GM18868 (cell line): ENCODE data around the gene SLC26A9.

Experiments
- ATAC-seq: cut with Tn5 transposase; IDR thresholded peaks from one replicate; pipeline ENCODE4 v1.9.1; 2021; ENCODE audit warnings: mild to moderate bottlenecking, moderate library complexity; ENCODE audit not compliant: unreplicated experiment

SLC26A9 gene, protein sequence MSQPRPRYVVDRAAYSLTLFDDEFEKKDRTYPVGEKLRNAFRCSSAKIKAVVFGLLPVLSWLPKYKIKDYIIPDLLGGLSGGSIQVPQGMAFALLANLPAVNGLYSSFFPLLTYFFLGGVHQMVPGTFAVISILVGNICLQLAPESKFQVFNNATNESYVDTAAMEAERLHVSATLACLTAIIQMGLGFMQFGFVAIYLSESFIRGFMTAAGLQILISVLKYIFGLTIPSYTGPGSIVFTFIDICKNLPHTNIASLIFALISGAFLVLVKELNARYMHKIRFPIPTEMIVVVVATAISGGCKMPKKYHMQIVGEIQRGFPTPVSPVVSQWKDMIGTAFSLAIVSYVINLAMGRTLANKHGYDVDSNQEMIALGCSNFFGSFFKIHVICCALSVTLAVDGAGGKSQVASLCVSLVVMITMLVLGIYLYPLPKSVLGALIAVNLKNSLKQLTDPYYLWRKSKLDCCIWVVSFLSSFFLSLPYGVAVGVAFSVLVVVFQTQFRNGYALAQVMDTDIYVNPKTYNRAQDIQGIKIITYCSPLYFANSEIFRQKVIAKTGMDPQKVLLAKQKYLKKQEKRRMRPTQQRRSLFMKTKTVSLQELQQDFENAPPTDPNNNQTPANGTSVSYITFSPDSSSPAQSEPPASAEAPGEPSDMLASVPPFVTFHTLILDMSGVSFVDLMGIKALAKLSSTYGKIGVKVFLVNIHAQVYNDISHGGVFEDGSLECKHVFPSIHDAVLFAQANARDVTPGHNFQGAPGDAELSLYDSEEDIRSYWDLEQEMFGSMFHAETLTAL

DNA sequence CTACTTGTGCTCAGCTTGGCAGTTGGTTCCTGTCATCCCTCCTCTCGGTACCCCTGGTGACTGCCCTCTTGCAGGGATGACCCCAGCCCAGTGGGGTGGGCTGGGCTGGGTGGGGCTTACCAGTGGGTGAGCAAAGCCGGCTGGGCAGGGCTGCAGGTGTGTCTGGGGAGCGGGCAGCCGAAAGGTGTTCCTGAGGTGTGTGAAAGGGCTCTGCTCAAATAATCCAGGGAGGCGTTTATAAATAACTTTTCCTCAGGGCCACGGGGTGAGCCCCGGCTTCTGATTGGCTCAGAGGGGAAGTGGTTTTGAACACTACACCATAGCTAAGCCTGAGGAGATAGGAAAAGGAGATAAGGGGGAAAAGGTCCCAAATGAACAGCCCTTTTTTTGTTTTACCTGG lies at the start of gene SLC26A9:
Gene SLC26A9 (minus strand): TSS at position 212 of the 400 bp plus-strand sequence. CDS start 7,636 bp downstream, outside the sequence.
- ATAC-seq = no peak

DNA sequence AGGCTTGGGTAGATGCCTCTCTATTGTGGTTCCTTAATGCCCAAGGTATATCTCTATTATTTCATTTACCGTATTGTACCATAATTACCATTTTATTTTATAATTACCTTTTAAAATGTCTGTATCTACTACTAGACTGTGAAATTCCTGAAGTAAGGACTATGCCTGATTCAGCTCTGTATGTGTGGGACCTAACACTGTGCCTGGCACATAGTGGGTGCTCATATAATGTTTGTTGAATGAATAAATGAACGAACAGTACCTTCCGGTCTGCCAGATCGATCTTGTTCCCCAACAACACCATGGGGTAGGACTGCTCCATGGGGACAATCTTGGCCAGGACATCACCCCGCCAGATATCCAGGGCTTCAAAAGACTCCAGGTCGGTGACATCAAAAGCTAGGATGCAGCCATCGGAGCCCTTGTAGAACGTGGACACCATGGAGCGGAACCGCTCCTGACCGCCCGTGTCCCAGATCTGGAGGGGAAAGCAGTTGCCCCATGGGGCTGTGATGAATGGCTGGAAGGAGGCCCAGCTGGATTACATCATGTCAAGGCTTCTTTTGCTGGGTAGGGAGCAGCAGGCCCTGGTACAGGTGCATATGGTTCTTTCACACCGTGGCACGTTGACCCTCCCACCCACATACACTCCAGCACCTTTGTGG lies 49.1 kb upstream of the SLC26A9 start:
- ATAC-seq = no peak

DNA sequence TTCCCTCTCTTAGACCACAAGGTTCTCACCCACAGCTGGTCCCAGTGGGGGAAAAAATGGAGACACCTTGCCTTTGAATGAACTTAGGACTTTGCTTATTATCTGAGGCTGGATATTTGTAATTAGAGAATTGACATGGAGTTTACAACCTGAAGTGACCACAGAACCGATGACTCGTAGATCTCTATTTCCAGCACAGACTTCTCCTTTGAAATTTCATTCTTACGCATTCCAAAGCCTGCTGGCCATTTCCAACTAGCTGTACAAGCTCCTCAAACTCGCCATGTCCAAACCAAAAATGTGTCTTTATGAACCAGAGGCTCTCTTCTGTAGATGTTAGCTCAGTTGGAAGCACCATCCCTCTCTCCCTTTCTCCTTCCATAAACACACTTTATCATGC lies 48.0 kb upstream of the SLC26A9 start:
- no peak for ATAC-seq

DNA sequence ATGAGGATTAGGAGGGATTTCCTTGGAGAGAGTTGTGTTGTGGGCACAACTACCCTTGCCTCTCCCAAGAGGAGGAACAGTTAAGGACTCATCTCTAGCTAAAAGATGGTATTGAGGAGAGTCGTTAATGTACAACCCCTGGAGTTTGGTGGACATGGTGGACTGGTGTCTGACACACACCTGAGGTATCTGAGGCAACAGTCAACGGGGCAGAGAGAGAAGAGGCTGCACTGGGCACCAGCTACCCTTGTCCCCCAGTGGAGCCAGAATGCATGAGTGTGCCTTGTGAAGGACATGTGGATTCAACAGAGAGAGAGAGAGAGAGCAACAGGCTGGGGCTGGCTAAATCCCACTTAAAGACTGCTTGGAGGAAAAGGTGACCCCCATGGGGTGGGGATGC lies 47.0 kb upstream of the SLC26A9 start:
- ATAC-seq = no peak

DNA sequence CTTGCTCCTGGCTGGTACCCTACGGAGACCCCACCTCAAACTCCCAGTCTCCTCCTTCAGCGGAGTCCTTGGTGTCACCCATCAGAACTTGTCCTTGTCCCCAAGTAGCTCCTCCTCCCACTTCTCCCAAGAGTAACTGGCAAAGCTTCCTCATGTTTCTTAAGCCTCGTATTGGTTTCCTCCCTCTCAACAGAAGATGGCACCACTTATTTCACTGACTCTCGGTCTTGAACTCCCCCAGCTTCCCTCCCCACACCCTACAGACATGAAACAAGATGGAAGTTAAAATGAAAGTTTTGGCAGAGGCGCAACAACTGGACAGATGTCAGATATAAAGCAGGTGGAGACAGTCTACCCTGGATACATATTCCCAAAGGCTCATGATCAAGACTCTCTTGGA lies 46.5 kb upstream of the SLC26A9 start:
- ATAC-seq = no peak

DNA sequence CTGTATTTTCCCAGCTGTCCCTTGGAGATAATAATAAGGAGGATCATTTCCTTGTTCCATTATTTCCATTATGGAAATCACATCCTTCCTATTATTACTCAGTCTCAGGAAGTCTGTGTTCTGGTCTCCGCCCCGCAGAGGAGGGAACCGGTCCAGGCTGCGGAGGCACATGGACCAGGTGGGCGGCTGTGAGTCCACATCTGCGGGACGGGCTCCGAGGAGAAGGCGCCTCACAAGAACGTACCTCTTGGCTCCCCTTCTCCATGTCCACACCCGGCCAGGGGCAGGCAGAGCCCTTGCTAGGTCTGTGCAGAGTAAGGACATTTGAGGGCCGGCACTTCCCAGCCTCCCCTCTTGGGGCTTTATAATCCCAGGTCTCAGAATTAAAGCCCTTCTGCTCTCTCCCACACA lies 45.3 kb upstream of the SLC26A9 start:
- ATAC-seq = no peak

DNA sequence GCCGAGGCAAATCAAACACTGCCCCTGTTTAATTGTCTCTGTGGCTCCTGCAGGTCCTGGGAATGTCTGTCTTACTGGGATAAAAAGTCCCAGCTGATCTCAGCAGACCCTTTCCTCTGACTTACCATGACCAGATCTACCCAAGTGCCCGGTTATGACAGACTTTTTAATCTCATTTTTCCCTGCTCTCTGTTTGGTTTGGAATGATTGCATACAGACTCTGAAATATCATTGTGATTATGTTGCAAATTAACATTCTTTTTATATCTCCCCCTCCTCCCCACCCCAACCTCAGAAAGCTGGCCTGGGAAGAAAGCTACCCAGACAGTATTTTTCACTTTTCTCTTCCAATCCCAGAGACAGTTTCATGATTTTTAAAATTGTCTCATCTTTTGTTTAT lies 43.6 kb upstream of the SLC26A9 start:
- no peak for ATAC-seq

DNA sequence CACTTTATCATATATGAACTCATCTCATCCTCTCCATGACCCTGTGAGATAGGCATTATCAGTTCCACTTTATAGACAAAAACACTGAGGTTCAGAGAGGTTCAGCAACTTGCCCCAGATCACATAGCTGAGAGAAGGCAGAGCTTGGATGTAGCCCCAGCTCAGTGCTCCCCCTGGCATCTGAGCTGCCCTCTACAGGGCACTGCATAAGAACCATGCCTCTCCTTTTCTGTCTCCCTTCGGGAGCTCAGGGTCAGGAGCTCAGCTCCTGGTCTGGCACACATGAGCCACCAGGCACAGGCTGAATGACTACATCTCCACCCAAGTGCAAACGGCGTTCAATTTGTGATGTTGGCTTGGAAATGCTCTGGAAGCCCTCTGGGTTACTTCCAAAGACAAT lies 43.0 kb upstream of the SLC26A9 start:
- ATAC-seq = no peak

DNA sequence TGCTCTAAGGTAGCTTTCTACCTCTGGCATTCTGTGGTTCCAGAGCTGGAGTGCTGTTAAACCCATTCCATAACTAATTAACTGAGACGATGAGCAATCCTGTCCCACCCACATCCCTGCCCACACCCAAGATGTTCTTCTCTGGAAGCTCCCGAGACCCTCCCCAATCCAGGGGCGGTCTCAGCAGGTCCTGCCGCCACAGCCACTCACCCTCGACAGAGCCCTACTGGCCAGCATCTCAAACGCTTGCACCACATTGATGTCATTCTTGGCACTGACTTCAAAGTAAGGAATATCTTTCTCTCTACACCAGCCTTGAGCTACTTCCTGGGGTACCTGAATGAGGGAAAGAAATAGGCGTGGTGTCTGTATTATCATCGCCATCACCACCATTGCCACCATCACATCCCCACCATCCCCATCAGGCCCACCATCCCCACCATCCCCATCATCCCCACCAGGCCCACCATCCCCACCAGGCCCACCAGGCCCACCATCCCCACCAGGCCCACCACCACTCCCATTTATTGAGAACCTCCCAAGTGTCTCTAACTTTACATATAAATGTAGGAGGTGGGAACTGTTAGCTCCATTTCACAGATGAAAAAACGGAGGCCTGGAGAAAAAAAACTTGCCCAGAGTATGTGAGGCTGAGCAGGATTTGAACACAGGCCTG lies 42.2 kb upstream of the SLC26A9 start:
- no peak for ATAC-seq

DNA sequence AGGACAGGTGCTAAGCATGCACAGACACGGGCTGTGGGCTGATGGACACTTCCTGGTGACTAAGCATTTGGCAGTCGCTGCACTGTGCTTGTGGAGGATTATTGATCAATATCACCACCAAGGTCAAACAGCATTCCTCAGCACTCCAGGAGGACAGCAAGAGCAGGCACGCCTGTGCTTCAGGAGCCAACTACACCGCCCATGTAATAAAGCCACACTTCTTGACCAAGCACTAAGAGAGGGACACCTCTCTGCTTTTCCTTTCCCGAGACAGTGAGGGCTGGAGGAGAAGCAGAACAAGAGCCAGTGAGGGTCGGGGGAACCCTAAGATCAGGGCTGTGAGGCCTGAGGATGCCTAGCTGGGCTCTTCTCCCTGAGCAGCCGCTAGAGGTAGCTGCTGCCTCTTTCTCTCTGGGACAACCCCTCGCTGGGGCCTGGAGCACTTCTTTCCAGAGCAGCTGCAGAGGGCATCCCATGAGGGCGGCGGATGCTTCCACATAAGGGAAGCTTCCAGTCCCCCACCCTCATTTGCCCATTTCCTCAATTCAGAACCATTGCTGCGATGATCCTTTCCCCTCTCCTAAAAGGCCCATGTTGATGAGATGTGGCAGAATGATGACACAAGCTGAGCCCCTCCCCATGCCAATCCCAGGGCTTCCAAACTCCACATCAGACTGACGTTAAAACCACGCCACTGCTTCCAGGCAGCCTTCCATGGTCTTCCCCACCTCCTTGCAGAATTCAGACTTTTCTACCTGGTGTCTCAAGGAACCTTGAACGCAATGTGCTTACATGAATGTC lies 40.9 kb upstream of the SLC26A9 start:
- ATAC-seq = peak; percentile 52

DNA sequence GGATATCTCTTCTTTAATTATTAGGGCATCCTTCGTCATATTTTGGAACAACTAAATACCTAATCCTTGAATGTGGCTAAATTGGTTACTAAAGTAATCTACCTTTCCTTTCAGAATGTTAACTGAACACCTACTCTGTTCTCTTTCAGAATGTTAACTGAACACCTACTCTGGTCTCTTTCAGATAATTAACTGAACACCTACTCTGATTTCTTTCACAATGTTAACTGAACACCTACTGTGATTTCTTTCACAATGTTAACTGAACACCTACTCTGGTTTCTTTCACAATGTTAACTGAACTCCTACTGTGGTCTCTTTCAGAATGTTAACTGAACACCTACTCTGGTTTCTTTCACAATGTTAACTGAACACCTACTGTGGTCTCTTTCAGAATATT lies 38.0 kb upstream of the SLC26A9 start:
- ATAC-seq = no peak

DNA sequence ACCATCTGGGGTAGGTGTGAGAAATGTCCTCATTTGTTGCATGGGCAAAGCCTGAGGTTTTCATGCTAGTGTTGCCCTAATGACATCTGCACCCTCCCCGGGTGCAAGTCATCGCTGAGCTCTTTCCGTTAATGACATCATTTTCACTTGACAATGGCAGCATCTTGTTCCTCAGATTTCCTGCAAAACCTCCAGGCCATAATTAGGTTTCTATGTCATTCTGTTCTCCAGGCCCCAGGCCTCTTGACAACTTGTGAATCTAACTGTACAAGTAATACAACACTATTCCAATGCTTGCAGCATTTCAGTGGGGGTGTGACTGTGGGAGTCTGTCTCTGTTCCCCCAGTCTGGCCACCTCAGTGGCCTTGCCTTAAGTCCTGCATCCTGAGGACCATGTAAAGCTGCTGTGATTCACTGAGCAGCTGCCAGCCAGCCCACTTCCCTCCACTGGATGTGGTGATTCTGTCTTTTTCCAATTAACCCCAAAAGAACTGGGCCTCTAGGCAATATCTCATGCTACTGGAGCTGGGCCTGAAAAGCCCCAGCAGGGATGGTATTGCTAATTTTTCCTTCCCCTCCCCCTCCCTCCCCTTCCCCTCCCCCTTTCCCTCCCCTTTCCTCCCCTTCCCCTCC lies 37.1 kb upstream of the SLC26A9 start:
- no peak for ATAC-seq

DNA sequence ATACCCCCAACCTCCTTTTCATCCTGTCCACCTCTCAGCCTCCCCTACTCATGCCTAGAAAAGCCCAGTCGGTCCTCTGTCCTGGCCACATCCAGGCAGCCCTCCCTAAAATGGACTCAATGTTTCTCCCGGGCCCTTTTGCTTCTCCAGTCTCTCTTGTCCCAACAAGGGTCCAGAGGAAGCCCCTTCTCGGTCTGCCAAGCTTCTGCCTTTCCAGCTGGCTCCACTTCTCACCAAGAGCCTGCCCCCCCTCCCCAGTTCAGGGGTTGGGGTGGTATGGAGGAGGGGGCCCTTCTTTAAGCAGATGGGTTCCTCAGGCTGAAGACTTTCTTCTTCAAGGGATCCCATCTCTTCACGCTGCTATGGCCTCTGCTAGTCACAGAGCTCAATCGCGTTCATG lies 36.0 kb upstream of the SLC26A9 start:
- ATAC-seq = no peak

DNA sequence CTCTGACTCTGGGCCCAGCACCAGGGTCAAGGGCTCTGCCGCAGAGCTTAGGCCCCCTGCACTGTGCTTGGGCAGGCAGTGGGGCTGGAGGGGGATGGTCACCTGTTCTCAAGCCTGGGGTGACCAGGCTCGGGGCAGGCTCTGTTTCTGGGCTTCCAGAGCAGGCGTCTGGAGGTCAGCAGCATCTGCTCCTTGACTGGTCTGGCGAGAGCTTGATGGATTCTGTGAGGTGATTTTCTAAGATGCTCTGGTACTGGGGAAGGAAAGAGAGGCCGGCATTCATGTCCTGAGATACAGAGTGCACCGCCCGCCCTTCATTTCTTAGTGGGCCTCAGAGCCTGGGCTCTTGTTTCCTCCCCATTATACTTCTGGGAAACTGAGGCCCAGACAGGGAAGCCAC lies 35.4 kb upstream of the SLC26A9 start:
- ATAC-seq = no peak

DNA sequence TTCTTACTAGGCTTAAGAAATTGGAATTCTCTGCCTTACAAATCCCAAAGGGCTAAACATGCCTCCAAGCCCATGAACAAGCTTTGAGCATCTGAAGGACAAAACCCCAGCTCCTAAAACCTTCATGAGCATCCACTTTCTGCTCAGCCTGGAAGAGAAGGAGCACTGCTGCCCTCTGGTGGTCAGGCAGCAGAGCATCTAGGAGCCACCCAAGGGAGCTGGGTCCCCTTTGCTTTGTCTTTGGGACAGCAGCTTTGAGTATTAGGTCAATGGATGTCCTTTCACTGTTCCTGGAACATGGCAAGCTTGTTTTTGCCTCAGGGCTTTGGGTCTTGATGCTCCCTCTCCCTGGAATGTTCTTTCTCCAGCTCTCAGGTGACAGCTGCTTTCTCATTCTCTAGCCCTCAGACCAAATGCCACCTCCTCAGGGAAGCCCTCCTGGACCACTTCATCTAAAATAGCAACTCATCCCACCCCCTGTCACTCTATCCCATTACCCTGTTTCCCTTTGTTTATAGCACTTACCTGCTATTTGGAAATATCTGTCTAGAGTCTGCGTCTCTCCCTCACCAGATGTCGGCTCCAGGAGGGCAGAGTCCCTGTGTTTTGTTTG lies 34.3 kb upstream of the SLC26A9 start:
- ATAC-seq = no peak

DNA sequence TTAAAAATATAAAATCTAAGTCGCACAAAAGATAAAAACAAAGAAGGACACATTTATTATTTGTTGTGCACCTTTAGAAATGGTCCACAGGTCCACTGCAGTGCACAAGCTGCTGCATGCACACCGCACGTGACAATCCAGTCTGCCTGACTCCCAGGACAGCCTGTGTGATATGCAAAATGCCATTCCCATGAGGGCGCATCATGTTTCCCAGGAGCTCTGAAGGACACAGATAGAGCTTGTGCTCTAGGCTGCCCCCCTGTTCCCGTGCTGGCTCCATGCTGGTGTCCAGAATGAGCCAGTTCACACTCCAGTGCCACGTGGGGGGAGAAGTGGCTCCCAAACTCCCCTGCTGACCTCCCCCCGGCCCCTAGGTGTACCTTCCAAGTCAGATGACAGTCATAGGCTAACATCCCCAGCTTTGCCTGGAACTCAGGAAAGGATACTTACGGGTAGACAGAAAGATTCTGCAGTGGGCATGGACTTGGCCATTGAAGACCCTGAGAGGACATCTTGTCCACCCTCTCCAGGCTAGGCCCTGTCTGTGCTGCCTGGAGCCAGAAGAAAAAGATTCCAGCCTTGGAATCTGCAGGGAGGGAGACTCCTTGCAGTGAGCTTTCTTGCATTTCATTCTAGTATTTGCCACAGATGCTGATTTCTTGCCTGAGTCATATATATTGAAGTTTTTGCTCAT lies 33.6 kb upstream of the SLC26A9 start:
- no peak for ATAC-seq

DNA sequence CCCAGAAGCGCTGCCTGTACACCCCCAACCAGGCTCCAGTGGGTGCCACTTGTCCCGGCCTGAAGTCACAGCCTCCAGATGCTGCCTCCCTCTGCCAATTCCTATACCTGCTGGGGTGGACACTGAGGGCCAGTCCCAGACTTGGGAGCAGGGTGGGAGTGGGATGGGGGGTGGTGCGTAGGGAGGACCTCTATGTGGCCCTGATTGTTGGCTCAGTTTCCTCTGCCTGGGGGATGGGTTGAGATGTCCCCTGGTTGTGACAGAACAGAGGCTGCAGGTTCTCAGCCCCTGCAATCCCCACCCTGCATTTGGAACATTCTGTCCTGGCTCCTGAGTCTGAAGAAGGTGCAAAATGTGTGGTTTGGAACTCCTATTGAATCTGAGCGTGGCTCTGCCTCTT lies 32.8 kb upstream of the SLC26A9 start:
- ATAC-seq = no peak

DNA sequence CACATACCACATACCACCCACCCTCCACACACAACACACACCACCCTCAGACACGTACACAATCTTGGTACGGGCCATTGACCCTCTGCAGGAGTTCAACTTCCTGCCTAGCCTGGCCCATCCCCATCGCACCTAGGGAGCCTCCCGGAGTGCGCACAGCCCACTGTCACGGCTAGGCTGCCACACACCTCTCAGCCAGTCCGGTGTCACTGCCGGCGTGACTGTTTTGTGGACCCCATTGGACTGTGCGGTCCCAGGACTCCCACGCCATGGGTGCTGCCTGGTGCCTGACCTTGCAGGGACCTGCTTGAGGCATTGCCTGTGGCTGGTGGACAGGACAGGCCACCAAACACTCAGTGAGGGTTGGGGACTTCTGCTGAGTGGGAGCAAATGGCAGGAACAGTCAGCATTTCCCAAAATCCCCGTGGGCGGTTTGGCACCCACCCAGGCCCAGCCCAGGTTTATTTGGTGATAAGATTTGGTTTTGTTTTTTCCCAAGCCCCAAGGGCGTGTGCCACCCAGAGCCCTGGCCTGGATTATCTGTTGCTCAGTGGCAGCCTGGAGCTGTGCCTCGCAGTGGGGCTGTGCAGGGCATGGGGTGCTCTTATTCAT lies 32.2 kb upstream of the SLC26A9 start:
- ATAC-seq = no peak
